Epidermal melanocyte (primary cell): Measurements from ENCODE around the gene ARHGAP25.

Experiments used
- DNase-seq: peaks from one replicate; pipeline ENCODE4 v3.0.0; 2011; ENCODE audit warnings: low spot score; ENCODE audit not compliant: insufficient read length

The ARHGAP25 gene

GRCh38 chr2:68829749-68830148 lies 95.1 kb downstream of the ARHGAP25 start:
- no peak for DNase-seq

DNA sequence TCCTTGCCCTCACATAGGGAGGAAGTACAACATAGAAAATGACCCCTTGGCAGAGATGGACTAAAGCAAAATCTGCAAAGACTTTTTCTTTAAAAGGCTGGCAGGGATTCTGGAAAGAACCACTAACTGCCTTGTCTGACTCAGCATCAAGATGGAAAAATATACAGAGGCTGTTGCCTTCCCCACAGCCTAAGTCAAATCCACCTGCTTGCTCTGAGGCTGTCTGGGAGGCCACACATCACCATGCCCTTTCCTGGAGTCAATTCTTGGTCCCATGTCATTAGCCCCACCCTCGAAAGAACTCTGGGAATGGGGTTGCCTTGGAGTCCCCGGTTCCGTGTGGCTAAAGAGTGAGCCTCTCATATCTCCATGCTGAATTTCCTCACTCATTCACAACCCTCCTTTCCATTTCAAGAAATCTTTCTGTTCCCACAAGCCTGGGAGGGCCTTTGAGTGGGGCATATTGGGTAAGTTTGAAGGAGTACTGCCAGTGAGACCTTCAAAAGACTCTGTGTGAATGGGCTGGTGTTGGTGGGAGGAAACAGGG lies 97.1 kb downstream of the ARHGAP25 start:
- DNase-seq: no peak

- peak; percentile 48 for DNase-seq
These were observed 97.7 kb downstream of the ARHGAP25 start for GRCh38 chr2:68832233-68832869.

DNA sequence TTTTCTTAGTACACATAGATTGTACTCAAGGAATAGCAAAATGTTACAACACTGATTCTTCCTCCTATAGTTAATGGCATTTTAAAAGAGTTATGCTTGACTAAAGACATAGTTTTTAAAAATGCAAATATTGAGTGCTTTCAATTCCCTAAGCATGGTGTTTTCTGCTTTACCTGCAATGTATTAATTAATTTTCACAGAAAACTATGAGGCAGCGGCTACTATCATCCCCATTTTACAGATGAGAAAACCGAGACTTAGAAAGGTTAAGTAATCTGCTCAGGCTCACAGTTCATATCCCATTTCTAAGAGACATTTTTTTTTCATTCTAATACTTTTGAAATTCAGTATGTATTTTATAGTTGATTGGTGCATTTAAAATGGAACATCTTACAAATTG lies 98.6 kb downstream of the ARHGAP25 start:
- DNase-seq: no peak

DNA sequence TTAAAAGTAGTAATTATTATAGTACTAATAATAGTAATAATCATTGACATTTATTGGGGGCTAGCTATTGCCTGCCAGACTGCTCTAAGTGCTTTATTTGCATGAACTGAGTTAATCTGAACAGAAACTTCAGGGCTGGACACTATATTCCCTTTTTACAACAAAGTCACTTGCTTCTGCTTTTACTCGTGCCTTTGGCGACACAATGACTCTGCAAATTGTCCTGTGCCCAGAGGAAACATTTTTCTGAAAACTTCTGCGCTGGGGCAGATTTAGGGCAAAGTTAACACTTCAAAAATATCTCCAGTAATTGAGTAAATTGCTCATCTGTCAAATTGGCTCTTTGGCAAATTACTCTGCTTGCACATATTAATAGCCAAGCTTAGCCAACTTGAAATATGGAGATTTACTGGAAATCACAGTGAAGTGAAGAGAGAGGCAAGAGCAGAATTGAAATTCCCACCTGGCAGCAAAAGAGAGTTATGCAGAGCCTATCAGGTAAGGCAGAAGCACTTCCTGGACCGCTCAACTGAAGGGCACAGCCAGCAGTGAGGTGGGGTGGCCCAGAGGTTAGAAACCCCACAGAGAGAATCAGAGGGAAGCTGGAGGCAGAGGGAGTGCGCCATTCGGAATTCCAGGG lies 100.2 kb downstream of the ARHGAP25 start:
- no peak for DNase-seq

DNA sequence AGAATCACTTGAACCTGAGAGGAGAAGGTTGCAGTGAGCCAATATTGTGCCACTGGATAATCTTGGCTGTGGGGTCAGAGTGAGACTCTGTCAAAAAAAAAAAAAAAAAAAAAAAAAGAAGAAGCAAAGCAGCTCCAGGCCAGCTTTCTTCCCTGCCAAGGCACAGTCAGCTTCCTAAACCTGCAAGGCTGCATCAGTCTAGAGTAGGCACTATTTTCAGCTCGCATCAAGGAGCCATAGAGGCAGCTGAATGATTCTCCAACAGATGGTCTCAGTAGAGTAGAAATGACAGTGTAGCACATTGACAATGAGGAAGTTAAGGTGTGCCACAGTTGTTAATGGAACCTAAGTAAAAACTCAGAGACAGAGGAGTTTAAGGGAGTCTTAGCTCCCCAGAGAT lies 101.0 kb downstream of the ARHGAP25 start:
- DNase-seq: no peak

DNA sequence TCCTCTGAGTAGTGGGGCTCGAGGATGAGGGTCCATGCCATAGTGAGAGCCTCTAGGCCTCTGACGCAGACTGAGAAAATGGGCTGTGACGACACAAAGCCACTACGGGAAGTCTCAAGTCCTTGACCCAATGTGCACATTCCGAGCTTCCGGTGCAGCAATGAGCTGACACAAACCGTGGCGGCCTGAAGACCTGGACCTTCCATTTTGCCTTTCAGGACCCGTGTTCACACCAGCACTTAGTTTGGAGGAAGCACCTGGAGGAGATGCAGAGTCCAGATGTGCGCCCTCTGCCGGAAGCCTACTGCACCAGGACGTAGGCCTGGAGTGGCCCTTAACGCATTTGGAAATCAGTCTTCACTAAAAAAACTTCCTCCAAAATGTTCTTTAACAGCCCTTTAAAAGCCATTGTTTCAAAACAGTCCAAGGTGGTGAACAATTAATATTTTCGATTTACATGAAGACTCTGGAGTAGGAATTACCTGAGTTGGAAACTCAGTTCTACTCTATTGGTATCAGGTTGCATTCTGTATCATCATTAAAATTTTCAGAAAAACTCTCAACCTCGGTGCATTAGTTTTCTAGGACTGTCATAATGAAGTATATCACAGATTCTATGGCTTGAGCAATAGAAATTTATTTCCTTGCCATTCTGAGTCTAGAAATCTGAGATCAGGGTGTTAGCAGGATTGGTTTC lies 102.7 kb downstream of the ARHGAP25 start:
- no peak for DNase-seq

DNA sequence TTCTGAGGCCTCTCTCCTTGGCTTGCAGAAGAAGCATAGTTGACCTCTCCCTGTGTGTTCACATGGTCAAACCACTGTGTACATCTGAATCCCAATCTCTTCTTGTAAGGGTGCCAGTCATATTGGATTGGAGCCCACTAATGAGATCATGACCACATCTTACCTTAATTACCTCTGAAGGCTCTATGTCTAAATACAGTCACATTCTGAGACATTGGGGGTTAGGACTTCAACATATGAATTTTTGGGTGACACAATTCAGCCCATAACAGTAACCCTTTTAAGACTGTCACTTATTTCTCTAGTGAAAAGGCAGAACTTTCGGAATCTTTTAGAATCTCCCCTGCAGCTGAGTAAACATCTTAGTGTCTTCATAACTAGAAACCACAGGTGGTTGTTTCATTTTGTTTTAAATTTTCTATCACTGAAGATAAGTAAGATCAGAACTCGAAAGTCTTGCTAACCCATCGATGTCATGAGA lies 103.3 kb downstream of the ARHGAP25 start:
- no peak for DNase-seq

GRCh38 chr2:68838641-68839040 lies 104.0 kb downstream of the ARHGAP25 start:
- DNase-seq: no peak

DNA sequence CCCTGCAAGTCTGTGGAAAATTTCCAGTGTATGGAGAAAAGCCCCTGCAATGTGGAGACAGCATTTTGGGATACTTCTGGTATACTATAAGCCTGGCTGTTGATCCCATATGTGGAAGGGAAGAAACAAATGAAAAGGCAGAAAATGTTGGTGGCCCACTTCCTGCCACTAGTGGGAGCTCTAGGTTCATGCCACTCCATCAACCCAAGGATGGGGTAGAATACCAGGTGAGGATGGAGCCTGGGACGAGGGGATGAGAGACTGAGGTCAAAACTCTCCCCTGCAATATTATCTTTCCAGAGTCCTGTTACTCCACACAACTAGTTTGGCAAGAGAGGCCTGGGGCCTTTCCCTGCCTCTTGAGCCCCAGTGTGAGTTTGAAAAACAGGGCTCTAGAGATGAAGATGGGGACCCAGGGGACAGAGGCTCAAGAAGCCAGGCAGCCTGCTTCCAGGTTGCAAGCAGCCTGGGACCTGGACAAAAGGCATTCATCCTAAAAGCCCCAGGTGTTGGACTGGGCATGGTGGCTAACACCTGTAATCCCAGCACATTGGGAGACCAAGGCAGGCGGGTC lies 104.7 kb downstream of the ARHGAP25 start:
- DNase-seq: no peak

DNA sequence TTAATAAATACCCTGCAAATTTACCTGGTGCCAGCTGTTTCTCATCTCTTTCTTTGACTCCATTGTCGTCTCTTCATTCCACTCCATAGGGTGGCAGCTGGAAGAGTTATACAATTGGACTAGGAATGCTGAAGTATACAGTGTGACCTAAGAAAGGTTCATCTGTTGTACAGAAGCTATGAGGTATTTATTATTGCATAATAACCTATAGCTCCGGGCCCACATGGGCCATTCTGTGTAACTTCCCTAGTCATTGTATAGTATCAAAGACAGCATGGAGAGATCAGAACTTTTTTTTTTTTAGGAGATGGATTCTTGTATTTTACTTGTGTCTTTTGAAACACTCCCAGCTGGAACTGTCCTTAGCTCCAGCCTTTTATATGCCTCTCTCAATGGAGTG lies 110.4 kb downstream of the ARHGAP25 start:
- DNase-seq: no peak

GRCh38 chr2:68846091-68846490 lies 111.5 kb downstream of the ARHGAP25 start:
- no peak for DNase-seq

- DNase-seq: no peak
These were observed 113.1 kb downstream of the ARHGAP25 start for GRCh38 chr2:68847751-68848150.

DNA sequence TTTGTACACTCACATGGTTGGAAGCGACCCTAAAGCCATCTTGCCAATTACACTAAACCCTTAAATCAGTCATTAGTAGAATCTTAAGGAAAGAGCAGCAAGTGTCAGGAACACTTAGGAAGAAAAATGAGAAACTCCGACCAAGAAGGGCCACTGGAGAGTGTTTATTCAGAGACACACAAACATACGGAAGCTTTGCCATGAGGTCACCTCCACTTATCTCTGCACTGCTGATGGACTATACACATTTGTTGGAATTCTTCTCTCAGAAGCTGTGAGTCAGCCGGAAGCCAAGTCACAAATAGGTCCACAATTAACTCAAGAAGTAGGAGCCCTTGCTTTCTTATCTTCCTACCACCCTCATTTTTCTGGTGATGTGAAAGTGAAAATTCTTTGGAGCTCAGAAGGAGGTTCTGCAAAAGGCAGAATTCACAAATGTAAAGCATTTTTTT lies 115.0 kb downstream of the ARHGAP25 start:
- no peak for DNase-seq

DNA sequence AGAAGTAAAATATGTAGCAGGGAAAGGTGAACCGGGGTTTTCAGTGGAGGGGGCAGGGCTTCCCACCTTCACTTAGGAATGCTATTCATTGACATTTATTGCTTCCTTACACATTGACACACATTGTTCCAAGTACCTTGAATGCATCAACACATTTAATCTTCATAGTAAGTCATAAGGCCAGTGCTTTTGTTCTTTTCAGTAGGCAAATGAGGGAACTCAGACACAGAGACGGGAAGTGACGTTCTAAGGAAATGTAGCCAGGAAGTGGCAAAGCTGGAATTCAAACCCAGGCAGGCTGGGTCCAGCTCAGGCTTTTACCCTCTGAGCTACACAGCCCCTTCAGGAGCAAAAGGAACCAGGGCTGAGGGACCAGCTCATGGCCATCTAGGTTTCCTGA lies 115.9 kb downstream of the ARHGAP25 start:
- DNase-seq: no peak

DNA sequence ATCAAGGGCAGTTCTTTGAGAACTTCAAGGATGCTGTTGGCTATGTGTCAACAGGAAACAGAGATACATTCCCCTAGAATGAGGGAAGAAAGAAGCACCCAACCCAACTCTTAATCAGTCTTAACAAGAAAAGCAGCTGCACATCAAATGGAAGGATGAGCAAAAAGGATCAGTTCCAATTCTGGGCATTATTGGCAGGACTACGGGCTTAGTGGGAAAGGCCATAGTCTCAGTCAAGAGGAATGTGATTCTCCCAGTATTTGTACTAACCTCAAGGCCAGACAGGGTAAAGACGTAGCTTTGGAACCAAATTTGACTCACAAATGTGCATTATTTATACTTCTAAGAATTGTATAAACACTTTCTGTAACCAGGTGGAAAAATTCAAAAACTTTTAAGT lies 118.4 kb downstream of the ARHGAP25 start:
- DNase-seq: no peak

GRCh38 chr2:68853915-68854314 lies 119.3 kb downstream of the ARHGAP25 start:
- no peak for DNase-seq

- DNase-seq: no peak
These were observed 119.9 kb downstream of the ARHGAP25 start for GRCh38 chr2:68854476-68854875.

DNA sequence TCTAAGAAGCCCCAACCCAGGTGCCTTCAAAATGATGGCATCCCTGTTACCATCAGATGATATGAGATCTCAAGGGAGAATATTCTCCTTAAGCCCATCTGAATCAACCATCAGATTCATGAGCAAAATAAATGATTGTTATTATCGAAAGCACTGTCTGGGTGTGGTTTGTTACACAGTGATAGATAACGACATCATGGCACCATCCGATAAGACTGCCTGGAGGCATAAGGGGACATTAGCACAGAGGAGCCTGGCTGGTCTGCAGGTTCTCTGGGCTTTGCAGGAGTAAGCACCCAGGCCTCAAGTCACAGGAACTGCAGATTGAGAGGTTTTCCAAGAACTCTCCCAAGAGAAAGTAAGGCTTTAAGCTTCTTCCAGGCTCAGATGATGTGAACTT lies 120.9 kb downstream of the ARHGAP25 start:
- no peak for DNase-seq

- no peak for DNase-seq
These were observed 122.7 kb downstream of the ARHGAP25 start for GRCh38 chr2:68857202-68857845.

DNA sequence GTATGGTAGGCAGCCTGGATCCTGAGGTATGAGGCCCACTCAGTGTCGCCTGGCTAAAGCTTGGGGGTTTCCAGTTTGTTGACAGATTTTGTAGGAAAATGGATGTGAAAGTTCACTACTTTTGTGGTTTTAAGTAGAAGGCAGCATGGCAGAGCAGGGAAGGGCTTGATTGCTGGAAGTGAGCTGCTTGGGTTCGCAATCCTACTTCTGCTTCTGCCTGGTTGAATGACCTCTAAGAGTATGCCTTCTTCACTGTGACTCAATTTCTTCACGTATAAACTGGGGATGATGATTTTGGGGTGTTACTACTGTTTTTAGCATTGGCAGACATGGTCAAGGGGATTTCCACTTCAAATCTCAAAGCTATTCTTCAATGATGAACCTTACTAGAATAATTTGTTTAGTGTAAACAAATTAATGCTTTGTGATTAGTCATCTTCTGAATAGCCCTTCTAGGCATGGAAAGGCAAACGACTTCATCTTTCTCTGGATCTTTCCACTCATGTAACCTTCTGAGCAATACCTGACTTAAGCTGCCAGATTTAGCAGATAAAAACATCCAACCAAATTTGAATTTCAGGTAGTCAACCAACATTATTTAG lies 123.3 kb downstream of the ARHGAP25 start:
- DNase-seq: no peak
